Thyroid gland (tissue), 4 donors: ENCODE results near the gene SLC22A5.

Experiments
- POLR2A ChIP-seq, 2 donors: fragments of 450-650 bp; IDR thresholded peaks; one replicate each; pipeline ENCODE4 v1.6.1; 2017; ENCODE audit warnings: antibody characterized with exemption in 2 of 2, mild to moderate bottlenecking in 2 of 2, moderate library complexity in 1 of 2
- TF ChIP-seq, protein P1 (sequence below), 6 experiments: fragments of 200-600 bp in 3 of 6; fragments of 450-650 bp in 3 of 6; sonication (generic) in 3 of 6; IDR thresholded peaks; one replicate each; pipeline ENCODE4 v1.5.1; 2016 to 2019; ENCODE audit warnings: antibody characterized with exemption in 6 of 6, mild to moderate bottlenecking in 2 of 6, inconsistent platforms in 1 of 6, moderate library complexity in 1 of 6

DNA sequence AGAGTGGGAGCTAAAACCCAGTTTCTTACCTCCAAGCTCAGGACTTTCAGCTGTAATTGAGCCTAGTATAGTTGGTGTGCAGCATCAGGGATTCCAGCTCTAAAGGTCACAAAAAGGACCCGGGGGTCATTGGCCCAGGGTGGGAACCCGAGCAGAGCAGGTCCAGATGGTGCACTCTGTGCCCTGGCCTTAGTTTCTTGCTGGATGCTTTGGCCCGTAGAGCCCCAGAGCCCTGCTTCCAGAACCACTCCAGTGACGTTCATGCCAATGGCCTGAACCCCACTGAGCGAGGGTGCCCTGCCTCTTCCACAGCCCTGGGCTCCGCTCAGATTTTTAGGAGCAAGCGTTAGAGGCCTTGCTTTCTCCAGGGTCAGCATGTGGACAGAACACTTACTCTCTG is 8.2 kb downstream of the SLC22A5 start:
- TF ChIP-seq, protein P1, sequence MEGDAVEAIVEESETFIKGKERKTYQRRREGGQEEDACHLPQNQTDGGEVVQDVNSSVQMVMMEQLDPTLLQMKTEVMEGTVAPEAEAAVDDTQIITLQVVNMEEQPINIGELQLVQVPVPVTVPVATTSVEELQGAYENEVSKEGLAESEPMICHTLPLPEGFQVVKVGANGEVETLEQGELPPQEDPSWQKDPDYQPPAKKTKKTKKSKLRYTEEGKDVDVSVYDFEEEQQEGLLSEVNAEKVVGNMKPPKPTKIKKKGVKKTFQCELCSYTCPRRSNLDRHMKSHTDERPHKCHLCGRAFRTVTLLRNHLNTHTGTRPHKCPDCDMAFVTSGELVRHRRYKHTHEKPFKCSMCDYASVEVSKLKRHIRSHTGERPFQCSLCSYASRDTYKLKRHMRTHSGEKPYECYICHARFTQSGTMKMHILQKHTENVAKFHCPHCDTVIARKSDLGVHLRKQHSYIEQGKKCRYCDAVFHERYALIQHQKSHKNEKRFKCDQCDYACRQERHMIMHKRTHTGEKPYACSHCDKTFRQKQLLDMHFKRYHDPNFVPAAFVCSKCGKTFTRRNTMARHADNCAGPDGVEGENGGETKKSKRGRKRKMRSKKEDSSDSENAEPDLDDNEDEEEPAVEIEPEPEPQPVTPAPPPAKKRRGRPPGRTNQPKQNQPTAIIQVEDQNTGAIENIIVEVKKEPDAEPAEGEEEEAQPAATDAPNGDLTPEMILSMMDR (IDR thresholded peaks at IDR 0.05): no peak
- TF ChIP-seq POLR2A (IDR thresholded peaks at IDR 0.05): no peak
